ENCODE results near the gene MEIS3.

The MEIS3 gene

DNA sequence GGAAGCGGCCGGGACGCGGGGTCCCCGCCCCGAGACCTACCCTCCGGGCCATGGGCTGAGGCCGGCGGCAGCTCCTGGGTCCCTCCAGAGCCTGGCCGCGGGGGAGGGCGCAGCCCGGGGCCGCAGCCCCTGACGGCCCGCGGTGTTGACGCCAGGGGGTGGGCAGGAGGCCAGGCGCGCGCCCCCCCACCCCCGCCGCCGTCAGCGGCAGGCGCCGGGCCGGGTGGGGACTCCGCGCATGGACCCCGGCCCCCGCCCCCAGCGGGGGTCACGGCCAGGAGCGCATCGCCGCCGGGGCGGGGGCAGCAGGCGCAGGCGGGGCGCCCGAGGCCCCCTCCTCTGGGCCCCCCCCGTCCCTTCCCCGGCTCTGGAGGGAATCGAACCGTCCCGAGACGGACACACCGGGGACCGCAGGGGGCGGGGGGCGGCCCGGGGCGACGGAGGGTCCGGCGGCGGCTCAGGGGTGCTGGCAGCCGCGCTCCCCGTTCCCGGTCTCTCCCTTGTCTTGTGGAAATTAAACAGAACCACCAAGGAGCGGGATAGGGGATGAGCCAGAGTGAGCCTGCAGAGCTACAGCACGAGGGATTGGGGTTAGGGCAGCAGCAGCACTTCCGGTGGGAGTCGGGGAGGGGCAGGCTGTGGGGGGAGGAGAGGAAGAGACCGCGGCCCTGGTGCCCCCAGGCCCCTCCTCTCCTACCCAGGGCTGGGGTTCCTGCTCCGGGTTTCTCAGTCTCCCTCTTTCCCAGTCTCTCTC lies at the start of gene MEIS3:
MEIS3 (minus strand) TSS at position 498 of the 754 bp plus-strand sequence; CDS start at position 52, 446 bp downstream.
- Histone ChIP-seq H3K4me3 (ENCODE audit: low read depth, low read length) (peak within 1 kb of the TSS; percentile 65), H3K36me3 (ENCODE audit: control insufficient read depth, insufficient read depth, low read length) (peaks cover 3% of the 10 kb centered on the region; the same call in 1 of the 2 replicates), H3K9ac (ENCODE audit: low read depth, low read length) (no peak within 1 kb of the TSS), H3K27ac (ENCODE audit: low read depth, low read length) (no peak within 1 kb of the TSS), H3K9me3 (ENCODE audit: control insufficient read depth, insufficient read depth, low read length) (no peaks in the 10 kb centered on the region), H3K4me1 (ENCODE audit: control insufficient read depth, insufficient read depth, low read length) (peaks cover 26% of the 10 kb centered on the region), H3K27me3 (ENCODE audit: control insufficient read depth, insufficient read depth, low read length) (peaks cover 82% of the 10 kb centered on the region)

DNA sequence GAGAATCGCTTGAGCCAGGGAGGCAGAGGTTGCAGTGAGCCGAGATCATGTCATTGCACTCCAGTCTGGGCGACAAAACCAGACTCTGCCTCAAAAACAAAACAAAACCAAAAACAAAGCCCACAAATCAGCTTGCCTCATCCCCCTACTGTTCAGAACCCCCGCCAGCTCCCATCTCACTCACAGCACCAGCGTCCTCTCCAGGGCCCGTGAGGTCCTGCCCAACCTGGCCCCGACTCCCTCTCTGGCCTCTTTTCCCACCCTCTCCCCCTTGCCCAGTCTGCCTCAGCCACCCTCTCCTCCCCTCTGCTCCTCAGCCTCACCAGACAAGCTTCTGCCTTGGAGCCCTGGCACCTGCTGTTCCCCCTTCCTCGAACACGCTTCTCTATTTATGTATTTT lies 48.6 kb upstream of the MEIS3 start:
- H3K9me3 ChIP-seq (ENCODE audit: control insufficient read depth, insufficient read depth, low read length): no peaks in the 10 kb centered on the region
- H3K36me3 ChIP-seq (ENCODE audit: control insufficient read depth, insufficient read depth, low read length): peaks cover 11% of the 10 kb centered on the region
- no peak overlapping the region for H3K4me3 ChIP-seq (ENCODE audit: low read depth, low read length)
- peaks cover 24% of the 10 kb centered on the region; the same call in 1 of the 2 replicates for H3K4me1 ChIP-seq (ENCODE audit: control insufficient read depth, insufficient read depth, low read length)
- H3K27me3 ChIP-seq (ENCODE audit: control insufficient read depth, insufficient read depth, low read length): peaks cover 10% of the 10 kb centered on the region; the same call in 1 of the 2 replicates
- no peak overlapping the region for H3K9ac ChIP-seq (ENCODE audit: low read depth, low read length)
- no peak overlapping the region for H3K27ac ChIP-seq (ENCODE audit: low read depth, low read length)

DNA sequence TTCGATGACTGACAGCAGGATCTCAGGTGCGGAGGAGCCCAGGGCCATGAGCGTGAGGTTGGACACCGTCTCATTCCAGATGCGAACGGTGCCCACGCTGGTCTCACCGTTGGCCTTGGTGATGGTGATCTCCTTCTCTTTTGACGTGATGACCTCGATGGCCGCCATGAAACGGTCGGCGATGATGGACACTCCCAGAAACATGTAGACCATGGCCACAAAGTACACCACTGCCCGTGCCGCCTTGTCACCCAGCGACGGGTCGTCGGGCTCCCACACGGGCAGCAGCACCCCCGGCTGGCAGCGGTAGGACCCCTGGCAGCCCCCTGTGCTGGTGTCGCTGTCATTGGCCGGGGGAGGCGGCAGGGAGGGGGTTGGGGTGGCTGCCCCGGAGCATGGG lies 46.6 kb upstream of the MEIS3 start:
- peaks cover 7% of the 10 kb centered on the region; the same call in 1 of the 2 replicates for H3K27me3 ChIP-seq (ENCODE audit: control insufficient read depth, insufficient read depth, low read length)
- no peak overlapping the region for H3K27ac ChIP-seq (ENCODE audit: low read depth, low read length)
- H3K9ac ChIP-seq (ENCODE audit: low read depth, low read length): no peak overlapping the region

DNA sequence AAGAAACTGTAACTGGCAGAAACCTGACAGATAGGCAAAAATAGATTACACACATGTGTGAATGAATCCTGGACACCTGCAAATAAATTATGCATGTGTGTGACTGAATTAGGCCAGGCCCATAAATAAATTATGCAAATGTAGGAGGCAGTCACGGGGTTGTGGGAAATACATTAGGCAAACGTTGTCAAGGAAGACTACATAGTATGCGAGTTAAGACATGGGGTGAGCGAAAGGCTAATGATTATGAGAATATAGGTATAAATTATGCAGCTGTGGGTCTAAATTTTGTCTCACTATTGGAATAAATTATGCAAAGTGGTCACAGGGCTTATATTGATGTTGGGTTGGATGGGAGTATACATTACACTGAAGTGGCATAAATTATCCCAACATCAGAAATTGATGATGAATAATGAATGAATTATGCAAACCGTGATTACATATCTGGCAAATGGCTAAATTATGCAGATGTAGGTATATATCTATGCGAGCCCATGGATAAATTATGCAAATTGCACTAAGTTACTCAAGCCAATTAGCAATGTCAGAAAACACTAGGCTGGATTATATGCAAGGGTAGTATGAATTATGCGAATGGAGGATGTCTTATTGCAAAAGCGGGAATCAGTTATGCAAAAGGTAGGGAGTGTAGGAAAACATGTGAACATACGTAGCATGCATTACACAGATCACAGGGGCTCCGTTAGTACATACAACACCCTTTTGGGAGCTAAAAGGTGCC lies 45.5 kb upstream of the MEIS3 start:
- Histone ChIP-seq H3K9ac (ENCODE audit: low read depth, low read length) (no peak overlapping the region), H3K4me1 (ENCODE audit: control insufficient read depth, insufficient read depth, low read length) (peaks cover 14% of the 10 kb centered on the region; the same call in 1 of the 2 replicates), H3K9me3 (ENCODE audit: control insufficient read depth, insufficient read depth, low read length) (no peaks in the 10 kb centered on the region), H3K27ac (ENCODE audit: low read depth, low read length) (no peak overlapping the region), H3K4me3 (ENCODE audit: low read depth, low read length) (no peak overlapping the region), H3K27me3 (ENCODE audit: control insufficient read depth, insufficient read depth, low read length) (no peaks in the 10 kb centered on the region), H3K36me3 (ENCODE audit: control insufficient read depth, insufficient read depth, low read length) (peaks cover 11% of the 10 kb centered on the region)

More for the DNA sequence above, 46.6 kb upstream of the MEIS3 start:
- Histone ChIP-seq H3K4me1 (ENCODE audit: control insufficient read depth, insufficient read depth, low read length) (peaks cover 21% of the 10 kb centered on the region; the same call in 1 of the 2 replicates), H3K9me3 (ENCODE audit: control insufficient read depth, insufficient read depth, low read length) (no peaks in the 10 kb centered on the region), H3K4me3 (ENCODE audit: low read depth, low read length) (no peak overlapping the region), H3K36me3 (ENCODE audit: control insufficient read depth, insufficient read depth, low read length) (peaks cover 11% of the 10 kb centered on the region)

DNA sequence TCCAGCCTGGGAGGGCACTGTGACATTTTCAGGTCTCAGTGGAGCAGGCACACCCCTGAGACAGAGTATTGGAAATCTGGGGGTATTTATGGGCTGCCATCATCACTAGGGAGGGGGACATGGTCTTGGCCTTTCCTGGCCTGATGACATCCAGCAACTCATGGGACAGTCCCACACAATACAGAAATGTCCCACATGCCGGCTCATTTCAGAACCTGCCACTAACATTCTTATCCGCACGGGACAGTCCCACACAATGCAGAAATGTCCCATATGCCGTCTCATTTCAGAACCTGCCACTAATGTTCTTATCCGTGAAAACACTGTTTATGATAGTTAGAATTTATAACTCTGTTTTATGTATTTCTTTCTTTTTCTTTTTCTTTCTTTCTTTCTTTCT lies 42.5 kb upstream of the MEIS3 start:
- Histone ChIP-seq H3K27me3 (ENCODE audit: control insufficient read depth, insufficient read depth, low read length) (peaks cover 16% of the 10 kb centered on the region), H3K4me3 (ENCODE audit: low read depth, low read length) (no peak overlapping the region), H3K9me3 (ENCODE audit: control insufficient read depth, insufficient read depth, low read length) (no peaks in the 10 kb centered on the region), H3K4me1 (ENCODE audit: control insufficient read depth, insufficient read depth, low read length) (no peaks in the 10 kb centered on the region), H3K36me3 (ENCODE audit: control insufficient read depth, insufficient read depth, low read length) (peaks cover 11% of the 10 kb centered on the region), H3K27ac (ENCODE audit: low read depth, low read length) (no peak overlapping the region), H3K9ac (ENCODE audit: low read depth, low read length) (no peak overlapping the region)

DNA sequence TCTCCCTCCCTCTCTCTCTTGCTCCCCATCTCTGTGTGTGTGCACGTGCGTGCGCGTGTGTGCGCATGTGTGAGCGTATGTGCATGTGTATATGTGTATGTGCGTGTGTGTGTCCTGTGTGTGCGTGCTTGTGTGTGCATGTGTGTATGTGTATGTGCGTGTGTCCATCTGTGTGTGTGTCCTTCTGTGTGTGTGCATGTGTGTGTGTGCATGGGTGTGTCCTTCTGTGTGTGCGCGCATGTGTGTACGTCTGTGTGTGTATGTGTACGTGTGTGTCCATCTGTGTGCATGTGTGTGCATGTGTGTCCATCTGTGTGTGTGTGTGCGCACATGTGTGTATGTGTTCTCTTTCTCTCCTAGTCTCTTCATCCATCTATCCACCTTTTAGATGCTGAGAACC lies 40.1 kb upstream of the MEIS3 start:
- no peak overlapping the region for H3K9ac ChIP-seq (ENCODE audit: low read depth, low read length)
- no peak overlapping the region for H3K27ac ChIP-seq (ENCODE audit: low read depth, low read length)
- H3K27me3 ChIP-seq (ENCODE audit: control insufficient read depth, insufficient read depth, low read length): peaks cover 19% of the 10 kb centered on the region
- H3K9me3 ChIP-seq (ENCODE audit: control insufficient read depth, insufficient read depth, low read length): no peaks in the 10 kb centered on the region
- no peaks in the 10 kb centered on the region for H3K36me3 ChIP-seq (ENCODE audit: control insufficient read depth, insufficient read depth, low read length)
- H3K4me1 ChIP-seq (ENCODE audit: control insufficient read depth, insufficient read depth, low read length): no peaks in the 10 kb centered on the region
- H3K4me3 ChIP-seq (ENCODE audit: low read depth, low read length): no peak overlapping the region

DNA sequence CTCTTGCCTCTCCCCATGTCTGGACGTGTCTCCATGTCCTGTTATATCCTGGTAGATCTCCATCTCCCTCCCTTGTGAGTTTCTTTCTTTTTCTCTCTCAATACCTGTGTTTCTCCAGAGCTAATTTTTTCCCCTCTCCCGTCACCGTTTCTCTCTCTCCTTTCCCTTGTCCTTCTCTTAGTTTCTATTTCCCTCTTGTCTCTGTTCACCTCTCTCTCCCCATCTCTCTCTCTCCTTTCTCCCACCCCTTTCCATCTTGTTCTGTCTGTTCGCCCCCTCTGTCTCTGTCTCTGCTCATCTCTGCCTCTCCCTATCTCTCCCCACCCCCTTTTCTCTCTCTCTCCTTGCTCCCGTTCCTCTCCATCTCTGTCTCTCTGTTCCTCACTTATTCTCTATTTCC lies 39.3 kb upstream of the MEIS3 start:
- H3K36me3 ChIP-seq (ENCODE audit: control insufficient read depth, insufficient read depth, low read length): no peaks in the 10 kb centered on the region
- no peak overlapping the region for H3K4me3 ChIP-seq (ENCODE audit: low read depth, low read length)
- H3K9me3 ChIP-seq (ENCODE audit: control insufficient read depth, insufficient read depth, low read length): no peaks in the 10 kb centered on the region
- H3K9ac ChIP-seq (ENCODE audit: low read depth, low read length): no peak overlapping the region
- no peaks in the 10 kb centered on the region for H3K4me1 ChIP-seq (ENCODE audit: control insufficient read depth, insufficient read depth, low read length)
- H3K27me3 ChIP-seq (ENCODE audit: control insufficient read depth, insufficient read depth, low read length): peaks cover 19% of the 10 kb centered on the region
- no peak overlapping the region for H3K27ac ChIP-seq (ENCODE audit: low read depth, low read length)

DNA sequence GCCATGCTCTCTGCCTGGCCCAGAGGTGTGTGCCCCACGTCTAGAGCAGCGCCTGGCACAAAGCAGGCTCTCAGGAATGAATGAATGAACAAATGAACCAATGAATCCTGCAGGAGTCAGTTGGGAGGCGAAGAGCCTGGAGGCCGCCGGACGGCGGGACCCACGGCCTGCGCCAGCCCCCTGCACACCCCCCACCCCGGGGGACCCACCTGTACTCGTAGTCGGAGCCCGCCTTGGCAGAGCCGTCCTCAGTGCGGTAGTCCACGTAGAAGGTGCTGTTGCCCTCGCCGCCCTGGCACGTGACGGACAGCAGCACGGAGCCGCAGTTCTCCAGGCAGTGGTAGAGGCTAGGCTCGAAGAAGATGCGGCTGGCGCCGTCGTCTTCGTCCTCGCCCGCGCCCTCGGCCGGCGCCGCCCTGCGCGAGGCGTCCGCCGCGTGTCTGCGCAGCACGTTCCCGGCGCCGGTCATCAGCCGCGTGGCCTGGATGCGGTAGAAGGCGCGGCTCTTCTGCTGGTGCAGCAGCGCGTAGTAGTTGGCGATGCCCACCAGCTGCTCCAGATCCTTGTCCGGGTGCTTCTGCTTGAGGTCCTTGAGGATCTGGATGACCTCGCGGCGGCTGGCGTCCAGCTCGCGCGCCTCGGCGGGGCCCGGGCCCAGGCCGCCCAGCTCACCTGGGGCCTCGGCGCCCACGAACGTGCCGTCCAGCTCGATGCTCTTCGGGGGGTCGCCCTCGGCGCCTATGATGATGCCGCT lies 37.6 kb upstream of the MEIS3 start:
- Histone ChIP-seq H3K9ac (ENCODE audit: low read depth, low read length) (no peak overlapping the region), H3K9me3 (ENCODE audit: control insufficient read depth, insufficient read depth, low read length) (no peaks in the 10 kb centered on the region), H3K36me3 (ENCODE audit: control insufficient read depth, insufficient read depth, low read length) (no peaks in the 10 kb centered on the region), H3K27me3 (ENCODE audit: control insufficient read depth, insufficient read depth, low read length) (peaks cover 19% of the 10 kb centered on the region), H3K4me1 (ENCODE audit: control insufficient read depth, insufficient read depth, low read length) (no peaks in the 10 kb centered on the region), H3K27ac (ENCODE audit: low read depth, low read length) (no peak overlapping the region), H3K4me3 (ENCODE audit: low read depth, low read length) (no peak overlapping the region; the same call in 1 of the 2 replicates)

DNA sequence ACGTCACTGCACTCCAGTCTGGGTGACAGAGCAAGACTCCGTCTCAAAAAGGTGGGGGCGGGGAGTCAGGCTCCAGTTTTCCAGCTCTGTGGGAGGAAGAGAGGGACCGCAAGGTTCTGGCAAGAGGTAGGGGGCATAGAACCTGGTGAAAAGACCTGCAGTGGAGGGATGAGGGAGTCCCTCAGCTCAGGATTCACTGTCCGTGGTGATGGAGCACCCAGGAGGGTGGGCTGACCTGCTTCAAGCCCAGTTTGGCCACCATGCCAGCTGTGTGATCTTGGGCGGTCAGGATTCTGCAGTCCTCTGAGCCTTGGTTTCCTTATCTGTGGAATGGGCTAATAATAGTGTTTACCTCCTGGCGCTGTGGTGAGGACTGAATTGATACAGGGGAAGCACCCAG lies 31.2 kb upstream of the MEIS3 start:
- H3K27me3 ChIP-seq (ENCODE audit: control insufficient read depth, insufficient read depth, low read length): peaks cover 16% of the 10 kb centered on the region
- no peak overlapping the region for H3K4me3 ChIP-seq (ENCODE audit: low read depth, low read length)
- no peak overlapping the region for H3K27ac ChIP-seq (ENCODE audit: low read depth, low read length)
- H3K36me3 ChIP-seq (ENCODE audit: control insufficient read depth, insufficient read depth, low read length): no peaks in the 10 kb centered on the region
- H3K9me3 ChIP-seq (ENCODE audit: control insufficient read depth, insufficient read depth, low read length): no peaks in the 10 kb centered on the region
- H3K9ac ChIP-seq (ENCODE audit: low read depth, low read length): no peak overlapping the region
- peaks cover 9% of the 10 kb centered on the region; the same call in 1 of the 2 replicates for H3K4me1 ChIP-seq (ENCODE audit: control insufficient read depth, insufficient read depth, low read length)

DNA sequence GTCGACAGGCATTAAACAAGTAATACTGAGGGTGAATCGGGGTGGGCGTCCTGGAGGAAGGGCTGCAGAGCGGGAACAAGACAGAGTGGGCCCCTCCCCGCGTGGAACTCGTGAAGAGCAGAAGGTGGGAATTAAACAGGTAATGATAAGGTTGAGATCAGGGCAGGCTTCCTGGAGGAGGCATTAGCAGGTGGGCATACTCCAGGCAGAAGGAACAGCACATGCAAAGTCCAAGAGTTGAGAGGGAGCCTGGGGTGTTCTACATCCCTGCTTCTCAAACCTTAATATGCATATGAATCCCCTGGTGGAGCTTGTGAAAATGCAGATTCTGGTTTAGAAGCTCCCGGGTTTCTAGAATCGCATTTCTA lies 29.0 kb upstream of the MEIS3 start:
- Histone ChIP-seq H3K9me3 (ENCODE audit: control insufficient read depth, insufficient read depth, low read length) (no peaks in the 10 kb centered on the region), H3K27me3 (ENCODE audit: control insufficient read depth, insufficient read depth, low read length) (peaks cover 19% of the 10 kb centered on the region), H3K27ac (ENCODE audit: low read depth, low read length) (no peak overlapping the region), H3K4me3 (ENCODE audit: low read depth, low read length) (peak overlapping the region; percentile 70), H3K36me3 (ENCODE audit: control insufficient read depth, insufficient read depth, low read length) (no peaks in the 10 kb centered on the region), H3K9ac (ENCODE audit: low read depth, low read length) (no peak overlapping the region), H3K4me1 (ENCODE audit: control insufficient read depth, insufficient read depth, low read length) (peaks cover 10% of the 10 kb centered on the region; the same call in 1 of the 2 replicates)
